GM13976 (cell line): ENCODE results near the gene CINP.
A peak's percentile ranks its signal among the peaks of the same experiment; 100 is the strongest.

Experiments
- DNase-seq: peaks from one replicate; pipeline ENCODE4 v3.0.0; 2012; ENCODE audit warnings: low spot score
- CTCF ChIP-seq: IDR thresholded peaks from 2 replicates; pipeline ENCODE4 v1.5.1; 2012; ENCODE audit warnings: borderline replicate concordance, mild to moderate bottlenecking; ENCODE audit not compliant: insufficient read depth; ENCODE audit errors: extremely low read depth, missing control alignments, control extremely low read depth
- in situ Hi-C: fragments of 300-500 bp; cut with MboI; formaldehyde crosslinking; loops from one replicate; pipeline ENCODE4 v1.12.0; 2022; ENCODE audit warnings: low sequenced_read_pairs, mixed read lengths, inconsistent platforms; ENCODE audit not compliant: unreplicated experiment

The CINP gene

DNA sequence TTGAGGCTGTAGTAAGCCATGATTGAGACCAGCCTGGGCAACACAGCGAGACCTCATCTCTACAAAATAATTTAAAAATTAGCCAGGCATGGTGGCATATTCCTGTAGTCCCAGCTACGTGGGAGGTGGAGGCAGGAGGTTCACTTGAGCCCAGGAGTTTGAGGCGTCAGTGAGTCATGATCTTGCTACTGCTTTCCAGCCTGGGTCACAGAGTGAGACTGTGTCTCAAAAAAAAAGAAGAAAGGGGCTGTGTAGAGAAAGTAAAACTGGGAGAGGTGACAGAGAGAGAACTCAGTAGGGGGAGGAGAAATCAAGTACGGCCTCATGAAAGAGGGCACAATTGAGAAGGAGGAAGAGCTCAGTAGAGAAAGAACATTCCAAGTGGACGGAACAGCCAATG lies 12.4 kb upstream of the CINP start:
- TF ChIP-seq CTCF, result no peak
- no peak for DNase-seq
- in situ Hi-C loops, result no loop called here

- no peak for DNase-seq
- in situ Hi-C loops, result no loop called here
- TF ChIP-seq CTCF, result no peak
Measured at GRCh38 chr14:102374264-102374663, 11.6 kb upstream of the CINP start.

DNA sequence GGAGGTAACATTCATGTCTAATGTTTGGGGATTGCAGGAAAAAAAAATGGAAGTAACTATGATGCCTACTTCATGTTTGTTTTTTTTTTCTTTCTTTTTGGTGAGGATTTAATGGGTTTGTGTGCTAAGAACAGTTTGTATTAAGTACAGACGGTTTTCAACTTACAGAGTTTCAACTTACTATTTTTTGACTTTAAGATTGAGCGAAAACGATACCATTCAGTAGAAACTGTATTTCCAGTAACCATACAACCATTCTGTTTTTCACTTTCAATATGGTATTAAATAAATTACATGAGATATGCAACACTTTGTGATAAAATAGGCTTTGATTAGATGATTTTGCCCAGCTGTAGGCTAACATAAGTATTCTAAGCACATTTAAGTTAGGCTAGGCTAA lies 10.4 kb upstream of the CINP start:
- in situ Hi-C loops, result no loop called here
- DNase-seq, result no peak
- TF ChIP-seq CTCF, result no peak

- TF ChIP-seq CTCF, result no peak
- no peak for DNase-seq
- in situ Hi-C loops, result no loop called here
Measured at GRCh38 chr14:102371361-102371760, 8.7 kb upstream of the CINP start.

DNA sequence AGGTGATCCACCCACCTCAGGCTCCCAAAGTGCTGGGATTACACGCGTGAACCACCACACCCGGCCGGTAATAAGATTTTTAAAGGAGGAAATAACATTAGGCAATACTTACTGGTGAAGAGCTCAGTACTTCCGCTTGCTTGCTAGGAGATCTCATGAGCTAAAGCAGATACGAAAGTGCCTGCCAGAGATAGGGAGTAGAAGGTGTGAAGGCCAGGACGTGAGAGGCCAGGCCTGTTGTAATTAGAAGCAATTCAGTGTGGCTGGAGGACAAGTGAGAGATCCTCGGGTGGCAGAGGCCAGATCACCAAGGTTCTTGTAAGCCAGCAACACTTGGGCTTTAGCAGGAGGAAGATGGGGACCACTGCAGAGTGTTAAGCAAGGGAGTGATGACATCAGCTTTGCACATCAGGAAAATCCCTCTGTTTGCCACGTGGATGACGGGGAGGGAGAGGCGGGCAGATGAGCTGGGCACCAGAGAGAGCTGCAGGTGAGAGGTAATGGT lies 7.7 kb upstream of the CINP start:
- DNase-seq, result no peak
- TF ChIP-seq CTCF, result no peak
- in situ Hi-C loops, result no loop called here

DNA sequence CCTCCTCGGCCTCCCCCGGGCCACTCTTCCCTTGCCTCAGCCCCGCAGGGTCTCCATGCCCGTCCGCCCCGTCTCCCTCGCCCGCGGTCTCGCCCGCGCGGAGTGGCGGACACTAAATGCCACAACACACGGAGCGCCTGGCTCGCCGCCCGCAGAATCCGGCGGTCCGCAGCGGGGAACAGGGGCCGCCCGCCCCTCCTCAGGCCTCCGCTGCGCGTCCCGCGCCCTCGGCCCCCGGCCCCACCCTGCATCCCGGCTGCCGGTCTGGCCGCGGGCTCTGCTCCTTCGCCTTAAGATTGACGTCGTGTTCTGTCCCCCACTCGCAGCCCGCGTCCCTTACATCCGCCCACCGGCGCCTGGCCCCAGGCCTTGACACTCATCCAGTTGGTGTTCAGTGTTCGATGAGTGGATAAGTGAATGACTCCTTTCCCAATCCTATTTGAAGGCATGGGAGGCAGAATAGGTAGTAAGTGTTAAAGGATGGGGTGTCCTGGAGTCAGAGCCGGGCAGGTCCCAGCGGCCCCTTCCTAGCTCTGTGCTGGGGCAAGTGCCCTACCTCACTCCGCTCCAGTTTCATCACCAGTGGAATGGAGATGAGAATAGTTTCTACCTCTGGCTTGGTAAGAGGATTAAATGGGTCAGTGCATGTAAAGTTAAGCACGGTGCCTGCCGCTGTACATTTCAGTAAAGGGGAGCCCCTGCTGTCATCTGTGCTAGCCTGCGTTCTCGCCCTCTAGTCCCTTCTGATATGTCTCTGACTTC lies 673 bp upstream of the CINP start:
- TF ChIP-seq CTCF, result no peak
- in situ Hi-C loops, result no loop called here
- DNase-seq, result peak; percentile 37
